SKM-1 (cell line): Measurements from ENCODE around the gene GPR155.

Experiments used
- DNase-seq: peaks from one replicate; lab custom pipeline; 2025; ENCODE audit not compliant: unreplicated experiment; lab: John Stamatoyannopoulos, UW

Gene GPR155

GRCh38 chr2:174383796-174384195 lies 103.0 kb downstream of the GPR155 start:
- peak; percentile 3 for DNase-seq
